GM10248 (cell line): ENCODE results near the gene UGT1A6.
"Not testable (repeated sequence)": the region's sequence is repeated elsewhere in the genome, so short reads cannot be mapped to it uniquely, and the experiment has no call there.

Experiments used
- CTCF ChIA-PET: fragments of 300-600 bp; sonication (Branson Sonifier 250); formaldehyde crosslinking; extraction: SDS; loops from one replicate; lab custom pipeline; 2021; ENCODE audit warnings: antibody characterized with exemption; lab: Yijun Ruan, JAX
- POLR2A ChIA-PET: fragments of 350-650 bp; sonication (Branson Sonifier 250); formaldehyde crosslinking; extraction: SDS; loops from one replicate; lab custom pipeline; 2020; ENCODE audit warnings: antibody characterized with exemption; lab: Yijun Ruan, JAX
- DNase-seq: peaks from one replicate; pipeline ENCODE4 v3.0.0; 2012; ENCODE audit errors: extremely low spot score
- CTCF ChIP-seq: IDR thresholded peaks from 2 replicates; pipeline ENCODE4 v1.5.1; 2012; ENCODE audit warnings: mild to moderate bottlenecking, low read depth; ENCODE audit errors: extremely low read depth, missing control alignments, control extremely low read depth

Gene UGT1A6

DNA sequence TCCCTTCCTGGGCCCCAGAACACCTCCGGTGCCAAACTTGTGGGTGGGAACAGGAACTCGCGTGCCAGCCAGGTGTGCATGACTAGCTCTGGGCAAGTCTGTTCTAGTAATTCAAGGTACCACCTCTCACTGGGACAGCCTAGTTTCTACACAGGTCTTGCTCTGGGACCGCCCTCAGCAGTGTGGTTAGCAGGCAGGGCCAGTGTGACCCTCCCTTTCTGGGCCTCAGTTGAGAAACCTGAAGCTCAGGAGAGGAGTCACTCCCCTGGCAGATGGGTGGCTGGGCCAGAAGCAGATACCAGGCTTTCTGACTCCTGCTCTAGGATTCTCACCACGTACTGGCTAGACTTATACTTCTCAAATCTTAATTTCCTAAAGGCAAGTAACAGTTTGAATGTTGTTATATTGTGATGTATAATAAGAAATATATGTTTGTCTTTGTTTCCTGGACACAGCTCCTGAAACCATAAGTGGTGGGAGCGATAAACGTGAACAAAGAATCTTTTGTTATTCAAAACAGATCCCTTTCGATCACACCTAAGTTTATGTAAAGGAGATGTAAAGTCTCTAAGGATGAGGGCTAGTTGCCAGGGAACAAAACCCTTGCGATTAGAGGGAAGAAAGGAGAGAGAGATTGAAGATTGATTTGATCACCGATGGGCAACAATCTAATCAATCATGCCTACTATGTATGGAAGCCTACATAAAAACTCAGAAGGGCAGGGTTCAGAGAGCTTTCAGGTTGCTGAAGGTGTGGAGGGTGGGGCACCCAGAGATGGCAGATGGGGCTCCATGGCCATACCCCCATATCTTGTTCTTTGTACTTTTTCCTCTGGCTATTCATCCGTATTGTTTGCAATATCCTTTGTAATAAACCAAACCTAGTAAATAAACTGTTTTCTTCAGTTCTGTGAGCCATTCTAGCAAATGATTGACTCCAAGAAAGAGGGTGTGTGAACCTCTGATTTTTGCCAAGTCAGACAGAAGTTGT, 952 bp upstream of the UGT1A6 start:
- no peak for DNase-seq
- CTCF ChIA-PET: interaction anchor here (1.2 kb wide), 1 partner anchor 20 kb away, joined by 5 read pairs; no protein-coding TSS in a partner anchor
- POLR2A ChIA-PET: no interaction called here
- TF ChIP-seq CTCF: no peak

- ChIA-PET CTCF (no interaction called here), POLR2A (no interaction called here)
- TF ChIP-seq CTCF: no peak
- no peak for DNase-seq
Observed at GRCh38 chr2:233693963-233694362, 1.3 kb downstream of the UGT1A6 start.

GRCh38 chr2:233698740-233699139, 6.0 kb downstream of the UGT1A6 start:
- ChIA-PET POLR2A (no interaction called here), CTCF (no interaction called here)
- DNase-seq: no peak
- TF ChIP-seq CTCF: no peak

- ChIA-PET POLR2A (no interaction called here), CTCF (interaction anchor here (1.7 kb wide), 1 partner anchor 12 kb away, joined by 5 read pairs; no protein-coding TSS in a partner anchor)
- no peak for DNase-seq
- no peak for TF ChIP-seq CTCF
Observed at GRCh38 chr2:233699424-233700027, 6.8 kb downstream of the UGT1A6 start.

GRCh38 chr2:233700028-233700635, 7.4 kb downstream of the UGT1A6 start:
- POLR2A ChIA-PET: no interaction called here
- DNase-seq: no peak
- CTCF ChIA-PET: interaction anchor here (1.7 kb wide), 1 partner anchor 11 kb away, joined by 5 read pairs; no protein-coding TSS in a partner anchor
- no peak for TF ChIP-seq CTCF

GRCh38 chr2:233700842-233701241, 8.2 kb downstream of the UGT1A6 start:
- POLR2A ChIA-PET, CTCF ChIA-PET, DNase-seq: not testable (repeated sequence)

DNA sequence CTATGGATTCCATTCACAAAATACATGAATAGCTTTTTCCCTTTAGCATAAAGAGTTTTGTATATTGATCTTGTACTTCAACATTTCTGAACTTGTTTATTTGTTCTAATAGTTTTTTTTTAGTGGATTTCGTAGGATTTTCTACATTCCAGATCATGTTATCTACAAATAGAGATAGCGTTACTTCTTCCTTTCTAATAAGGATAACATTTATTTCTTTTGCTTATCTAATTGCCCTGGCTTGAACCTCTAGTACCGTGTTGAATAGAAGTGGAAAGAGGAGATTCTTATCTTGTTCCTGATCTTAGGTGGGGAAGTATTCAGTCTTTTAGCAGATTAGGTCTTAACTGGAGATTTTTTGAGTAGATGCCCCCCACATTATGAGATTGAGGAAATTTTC, 9.5 kb downstream of the UGT1A6 start:
- CTCF ChIA-PET: interaction anchor here (1.0 kb wide), 1 partner anchor 10 kb away, joined by 3 read pairs; no protein-coding TSS in a partner anchor
- POLR2A ChIA-PET: no interaction called here
- TF ChIP-seq CTCF: no peak
- no peak for DNase-seq
